NCI-H748 (cell line): ENCODE measurements around the gene SMLR1.
A peak's percentile ranks its signal among the peaks of the same experiment; 100 is the strongest.

Experiments used
- DNase-seq: peaks from one replicate; lab custom pipeline; 2025; ENCODE audit not compliant: unreplicated experiment; lab: John Stamatoyannopoulos, UW

SMLR1 gene

GRCh38 chr6:130824978-130825694 lies 2.1 kb upstream of the SMLR1 start:
- DNase-seq, result no peak

- DNase-seq, result no peak
Measured at GRCh38 chr6:130825772-130826441, 1.3 kb upstream of the SMLR1 start.

DNA sequence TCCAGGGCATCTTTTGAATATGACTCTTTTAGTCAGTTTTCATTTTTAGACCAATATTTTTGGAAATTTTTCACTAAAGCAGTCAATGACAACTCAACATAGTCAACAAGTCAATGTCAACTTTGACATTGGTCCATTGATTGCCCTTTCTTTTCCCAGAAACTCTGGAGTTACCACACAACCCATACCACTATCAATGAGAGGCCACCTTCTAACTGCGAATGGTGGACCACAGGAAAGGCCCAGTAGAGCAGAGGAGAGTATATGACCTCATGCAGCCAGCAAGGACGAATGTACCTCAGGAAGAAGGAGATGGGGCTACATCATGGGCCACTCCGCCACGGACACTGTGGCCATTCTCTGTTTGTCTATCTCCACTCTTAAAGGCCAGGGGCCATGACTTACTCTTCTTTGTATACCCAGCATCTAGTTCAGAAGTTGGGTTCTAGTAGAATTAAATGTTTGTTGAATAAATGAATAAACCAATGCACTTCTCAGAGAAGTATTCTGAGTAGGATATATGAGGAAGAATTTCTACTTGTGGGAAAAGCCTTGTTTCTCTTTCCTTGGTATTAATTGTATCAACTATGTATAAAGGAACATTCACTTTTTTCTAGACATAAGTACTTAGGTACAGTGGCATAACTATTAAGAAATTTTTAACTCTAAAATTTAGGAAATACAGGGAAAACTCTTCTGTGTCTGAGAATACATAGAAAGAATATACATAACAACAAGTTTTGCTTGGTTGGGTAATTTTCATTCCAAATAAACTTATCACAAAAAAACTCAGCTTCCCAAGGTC lies 562 bp upstream of the SMLR1 start:
- no peak for DNase-seq

- DNase-seq, result no peak
Measured at GRCh38 chr6:130829333-130829910, 2.2 kb downstream of the SMLR1 start.

GRCh38 chr6:130831607-130832006 lies 4.4 kb downstream of the SMLR1 start:
- DNase-seq, result no peak

DNA sequence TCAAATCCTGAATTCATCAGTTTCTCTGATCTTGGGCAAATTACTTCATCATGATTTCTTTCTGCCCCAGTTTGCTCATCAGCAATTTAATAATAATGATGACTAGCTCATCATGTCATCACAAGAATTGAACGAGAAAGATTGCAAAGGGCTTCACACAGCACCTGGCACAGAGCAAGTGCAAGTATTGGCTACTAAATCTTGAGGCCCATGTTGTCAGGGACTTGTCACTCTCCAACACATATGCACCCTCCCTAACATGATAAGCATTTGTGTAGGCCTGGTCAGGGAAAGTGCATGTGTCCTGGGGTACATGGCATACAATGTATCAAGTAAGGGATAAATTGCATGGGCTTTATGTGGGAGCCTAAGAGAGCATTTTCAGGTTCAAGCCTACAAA lies 6.4 kb downstream of the SMLR1 start:
- DNase-seq, result no peak

GRCh38 chr6:130834482-130835251 lies 7.5 kb downstream of the SMLR1 start:
- no peak for DNase-seq

DNA sequence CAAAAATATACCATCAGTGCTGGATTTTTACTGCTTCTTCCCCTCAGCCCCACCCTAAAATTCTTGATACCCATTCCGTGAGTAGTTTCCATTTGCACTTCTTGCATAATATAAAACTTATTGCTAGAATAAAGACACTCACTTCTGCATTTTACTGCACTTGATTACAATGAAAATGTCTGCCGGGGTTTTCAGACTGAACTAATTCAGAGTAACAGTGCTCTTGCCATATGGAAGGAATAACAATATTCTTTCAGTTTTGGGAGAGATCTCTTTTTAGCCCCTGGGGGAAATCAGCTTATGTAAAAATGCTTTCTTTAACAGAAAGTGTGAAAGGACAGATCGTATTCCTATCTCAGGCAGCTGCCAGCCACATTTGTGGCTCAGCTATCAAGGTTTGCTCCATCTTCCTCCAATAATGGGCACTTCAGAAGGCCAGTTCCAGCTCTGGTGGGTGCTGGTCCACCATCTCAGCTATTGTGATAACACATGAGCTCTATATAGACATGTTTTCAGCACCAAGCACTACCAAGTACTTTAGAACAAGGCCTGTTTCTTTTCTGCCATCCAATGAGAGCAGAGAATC lies 8.9 kb downstream of the SMLR1 start:
- no peak for DNase-seq

GRCh38 chr6:130837067-130837466 lies 9.9 kb downstream of the SMLR1 start:
- DNase-seq, result no peak

DNA sequence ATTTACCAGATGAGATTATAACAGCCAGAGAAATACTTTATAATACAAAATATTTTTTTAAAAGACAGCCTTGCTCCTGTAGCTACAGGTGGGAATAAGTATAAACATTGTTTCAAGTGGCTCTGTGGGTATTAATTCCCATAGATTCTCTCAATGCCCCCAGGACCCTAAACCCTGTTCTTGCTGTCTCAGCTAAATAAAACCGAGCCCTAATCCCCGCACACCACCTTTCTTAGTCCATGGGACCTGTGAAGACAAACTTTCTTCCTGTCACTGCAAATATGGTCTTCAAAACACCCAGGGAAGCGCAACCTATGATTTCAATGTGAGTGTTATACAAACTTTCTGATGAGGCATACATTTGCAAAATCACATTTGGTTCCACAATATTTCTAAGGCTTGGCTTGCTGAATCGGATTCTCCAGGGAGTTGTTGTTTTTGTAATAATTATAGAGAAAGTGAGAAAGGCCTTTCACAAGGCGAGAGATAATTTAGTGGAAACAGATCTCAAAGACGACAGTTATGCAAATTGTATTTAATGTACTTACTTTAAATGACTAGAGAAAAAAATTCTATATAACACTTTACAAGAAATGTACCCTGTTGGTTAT lies 11.1 kb downstream of the SMLR1 start:
- no peak for DNase-seq

- no peak for DNase-seq
Measured at GRCh38 chr6:130838951-130839350, 11.7 kb downstream of the SMLR1 start.

DNA sequence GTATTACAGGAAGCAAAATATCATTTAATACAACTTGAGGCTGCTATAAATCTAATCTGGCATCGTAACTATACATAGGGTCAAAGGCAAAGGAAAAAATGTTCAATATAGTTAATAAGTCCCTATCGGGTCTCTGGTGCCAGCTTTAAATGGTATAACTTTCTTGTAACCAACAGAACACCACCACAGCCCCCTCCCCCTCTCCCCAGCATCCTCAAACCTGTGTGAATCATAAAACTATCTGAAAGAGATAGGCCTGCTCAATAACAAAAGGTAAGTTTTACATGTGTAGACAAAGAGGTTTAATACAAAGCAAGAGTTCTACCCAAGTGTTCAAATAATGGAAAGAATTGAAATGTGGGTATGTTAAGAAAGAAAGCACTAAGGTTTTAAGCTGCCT lies 12.2 kb downstream of the SMLR1 start:
- DNase-seq, result no peak

DNA sequence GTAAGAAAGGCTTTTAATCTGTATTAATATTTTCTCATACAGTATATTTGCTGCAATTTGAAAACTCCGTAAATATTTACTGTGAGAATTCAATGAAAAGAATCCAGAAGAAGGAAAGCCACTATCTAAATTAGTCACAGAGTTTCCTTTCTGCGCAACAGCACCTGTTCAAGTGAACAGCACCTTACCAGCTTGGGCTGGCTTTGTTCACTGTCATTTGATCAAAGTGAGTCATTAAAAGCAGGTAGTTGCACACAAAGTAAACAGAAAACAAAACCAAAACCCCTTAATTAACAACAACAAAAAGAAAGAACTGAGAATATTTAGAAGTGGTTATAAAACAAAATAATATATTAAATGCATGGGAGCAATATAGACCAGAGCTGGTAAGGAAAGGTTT lies 12.8 kb downstream of the SMLR1 start:
- no peak for DNase-seq

GRCh38 chr6:130841128-130841728 lies 14.0 kb downstream of the SMLR1 start:
- DNase-seq, result no peak

DNA sequence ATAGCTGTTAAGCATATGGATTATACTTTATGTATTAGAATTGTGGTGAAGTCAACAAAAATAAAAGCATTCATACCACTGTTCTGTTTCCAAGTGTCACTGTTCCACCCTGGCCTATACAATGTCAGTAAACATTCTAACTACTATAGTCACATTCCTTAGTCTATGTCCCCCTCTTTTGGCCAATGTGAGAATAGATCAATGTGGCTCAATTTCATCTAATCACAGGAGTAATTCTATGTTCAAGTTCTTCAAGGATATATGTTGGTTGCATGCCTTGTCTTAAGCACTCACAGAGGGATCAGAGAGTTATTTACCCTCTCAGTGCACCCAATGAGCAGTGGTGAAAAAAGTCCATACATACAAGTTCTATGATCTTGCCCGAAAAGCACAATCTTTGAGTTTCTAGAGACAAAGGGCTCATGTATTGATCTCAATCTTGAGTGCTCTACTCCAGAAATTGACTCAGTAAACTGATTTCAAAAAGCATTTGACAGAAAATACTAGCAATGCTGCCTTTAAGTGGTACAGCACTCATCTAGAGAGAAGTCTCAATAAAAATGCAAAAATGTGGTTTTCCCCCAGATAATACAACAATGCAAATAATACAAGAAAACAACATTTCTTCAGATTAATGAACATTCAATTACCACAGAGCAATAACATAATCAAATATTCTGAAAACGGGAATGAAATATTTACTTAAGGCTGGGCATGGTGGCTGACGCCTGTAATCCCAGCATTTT lies 16.5 kb downstream of the SMLR1 start:
- DNase-seq, result peak; percentile 28

GRCh38 chr6:130846501-130846900 lies 19.3 kb downstream of the SMLR1 start:
- no peak for DNase-seq

- no peak for DNase-seq
Measured at GRCh38 chr6:130847001-130847910, 20.1 kb downstream of the SMLR1 start.

DNA sequence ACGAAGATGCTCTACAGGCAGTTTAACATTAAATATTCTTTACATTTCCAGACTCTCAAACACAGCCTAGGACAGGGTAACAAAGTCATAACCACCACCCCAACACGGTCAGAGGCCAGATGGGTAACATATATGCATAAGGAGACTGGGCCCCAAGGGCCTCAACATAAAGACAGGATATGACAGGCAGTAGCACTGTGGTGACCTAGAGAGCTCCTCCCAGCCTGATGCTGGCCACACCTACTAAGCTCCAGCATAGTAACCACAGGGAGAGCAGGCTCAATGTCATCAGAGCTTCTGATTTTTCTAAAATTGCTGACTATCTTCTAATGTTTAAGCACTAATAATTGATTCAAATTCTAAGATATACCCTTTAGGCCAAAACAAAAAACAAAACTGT lies 21.7 kb downstream of the SMLR1 start:
- DNase-seq, result no peak
